Tibial nerve (tissue), 4 donors: ENCODE results near the gene PRPS2.

Source experiments
- EP300 ChIP-seq, 2 donors: sonication (generic); formaldehyde crosslinking; IDR thresholded peaks; one replicate each; pipeline ENCODE4 v1.6.1; 2017; ENCODE audit warnings: antibody characterized with exemption in 2 of 2, mild to moderate bottlenecking in 1 of 2
- TF ChIP-seq, protein P1 (sequence below), 5 experiments: fragments of 200-600 bp in 3 of 5; fragments of 450-650 bp in 2 of 5; sonication (generic) in 3 of 5; IDR thresholded peaks; one replicate each; pipeline ENCODE4 v1.5.1; 2016 to 2019; ENCODE audit warnings: antibody characterized with exemption in 5 of 5, mild to moderate bottlenecking in 3 of 5, moderate library complexity in 2 of 5

DNA sequence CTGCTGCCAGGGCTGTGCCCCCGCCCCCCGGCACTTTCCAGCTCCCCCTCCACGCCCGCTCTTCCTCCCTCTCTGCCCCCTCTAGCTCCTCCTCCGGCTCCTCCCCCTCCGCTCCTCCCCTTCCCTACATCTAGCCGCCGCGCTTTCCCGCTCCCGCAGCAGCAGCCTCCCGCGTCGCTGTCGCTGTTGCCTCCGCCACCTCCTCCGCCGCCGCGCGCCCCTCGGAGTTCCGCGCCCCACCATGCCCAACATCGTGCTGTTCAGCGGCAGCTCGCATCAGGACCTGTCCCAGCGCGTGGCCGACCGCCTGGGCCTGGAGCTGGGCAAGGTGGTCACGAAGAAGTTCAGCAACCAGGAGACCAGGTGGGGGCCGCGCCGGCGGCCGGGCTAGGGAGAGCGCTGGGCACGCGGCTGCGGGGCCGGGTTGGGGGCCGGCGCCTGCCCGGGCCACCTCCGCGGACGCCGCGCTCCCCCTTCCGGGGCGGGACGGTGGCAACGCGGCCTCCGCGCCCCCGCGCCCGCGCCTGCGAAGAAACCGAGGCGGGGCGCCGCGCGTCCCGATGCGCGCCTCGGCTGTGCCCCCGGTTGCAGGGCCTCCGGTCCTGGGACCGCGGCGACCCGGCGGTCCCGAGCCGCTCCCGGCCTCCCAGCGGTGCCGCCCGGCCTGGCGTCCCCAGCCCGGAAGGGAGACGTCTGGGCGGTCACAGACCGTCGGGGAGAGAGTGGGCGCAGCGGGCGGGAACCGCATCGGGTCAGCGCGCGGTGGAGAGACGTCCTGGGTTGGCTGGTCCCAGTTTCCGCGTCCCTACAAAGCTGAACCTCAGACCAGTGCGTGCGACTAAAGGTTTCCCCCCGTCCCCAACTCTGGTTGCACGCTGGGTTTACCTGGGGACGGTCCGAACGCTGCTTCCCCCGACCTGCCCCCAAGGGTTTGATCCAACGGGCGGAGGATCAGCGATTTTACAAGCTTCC, at the start of gene PRPS2:
- TF ChIP-seq, protein P1, sequence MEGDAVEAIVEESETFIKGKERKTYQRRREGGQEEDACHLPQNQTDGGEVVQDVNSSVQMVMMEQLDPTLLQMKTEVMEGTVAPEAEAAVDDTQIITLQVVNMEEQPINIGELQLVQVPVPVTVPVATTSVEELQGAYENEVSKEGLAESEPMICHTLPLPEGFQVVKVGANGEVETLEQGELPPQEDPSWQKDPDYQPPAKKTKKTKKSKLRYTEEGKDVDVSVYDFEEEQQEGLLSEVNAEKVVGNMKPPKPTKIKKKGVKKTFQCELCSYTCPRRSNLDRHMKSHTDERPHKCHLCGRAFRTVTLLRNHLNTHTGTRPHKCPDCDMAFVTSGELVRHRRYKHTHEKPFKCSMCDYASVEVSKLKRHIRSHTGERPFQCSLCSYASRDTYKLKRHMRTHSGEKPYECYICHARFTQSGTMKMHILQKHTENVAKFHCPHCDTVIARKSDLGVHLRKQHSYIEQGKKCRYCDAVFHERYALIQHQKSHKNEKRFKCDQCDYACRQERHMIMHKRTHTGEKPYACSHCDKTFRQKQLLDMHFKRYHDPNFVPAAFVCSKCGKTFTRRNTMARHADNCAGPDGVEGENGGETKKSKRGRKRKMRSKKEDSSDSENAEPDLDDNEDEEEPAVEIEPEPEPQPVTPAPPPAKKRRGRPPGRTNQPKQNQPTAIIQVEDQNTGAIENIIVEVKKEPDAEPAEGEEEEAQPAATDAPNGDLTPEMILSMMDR (IDR thresholded peaks at IDR 0.05) = no peak
- peak in 1 of 2 donors; percentile 68 for TF ChIP-seq EP300 (IDR thresholded peaks at IDR 0.05)
